NCI-H1436 treated with DMSO at 0.1 percent for 48 hours (cell line): ENCODE measurements around the gene SLC39A11.
A peak's percentile ranks its signal among the peaks of the same experiment; 100 is the strongest.
"Not testable (repeated sequence)": the region's sequence is repeated elsewhere in the genome, so short reads cannot be mapped to it uniquely, and the experiment has no call there.

Experiments used
- DNase-seq: peaks from one replicate; lab custom pipeline; 2025; lab: John Stamatoyannopoulos, UW

Gene SLC39A11

GRCh38 chr17:73071066-73071999 is 21.2 kb downstream of the SLC39A11 start:
- no peak for DNase-seq

DNA sequence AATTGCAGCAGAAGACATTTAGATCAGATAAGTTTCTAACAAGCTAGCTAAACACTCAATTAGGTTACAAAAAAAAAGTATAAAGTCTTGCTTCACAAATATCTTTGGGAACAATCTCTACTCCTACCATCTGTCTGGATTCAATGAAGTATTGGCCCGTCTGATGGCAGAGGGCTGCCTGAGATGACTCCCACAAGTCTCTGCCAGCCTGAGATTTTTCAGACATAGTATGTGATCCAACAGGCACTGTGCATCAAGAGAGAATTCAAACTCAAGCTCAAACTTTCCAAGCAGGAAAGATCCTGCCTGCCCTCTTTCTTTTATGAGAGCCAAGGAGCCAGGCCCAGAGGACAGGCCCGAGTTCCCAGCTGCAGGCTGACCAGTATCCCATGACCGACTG is 22.6 kb downstream of the SLC39A11 start:
- no peak for DNase-seq

- peak; percentile 46 for DNase-seq
These were observed 23.2 kb downstream of the SLC39A11 start for GRCh38 chr17:73069164-73069770.

- no peak for DNase-seq
These were observed 23.9 kb downstream of the SLC39A11 start for GRCh38 chr17:73068322-73069153.

DNA sequence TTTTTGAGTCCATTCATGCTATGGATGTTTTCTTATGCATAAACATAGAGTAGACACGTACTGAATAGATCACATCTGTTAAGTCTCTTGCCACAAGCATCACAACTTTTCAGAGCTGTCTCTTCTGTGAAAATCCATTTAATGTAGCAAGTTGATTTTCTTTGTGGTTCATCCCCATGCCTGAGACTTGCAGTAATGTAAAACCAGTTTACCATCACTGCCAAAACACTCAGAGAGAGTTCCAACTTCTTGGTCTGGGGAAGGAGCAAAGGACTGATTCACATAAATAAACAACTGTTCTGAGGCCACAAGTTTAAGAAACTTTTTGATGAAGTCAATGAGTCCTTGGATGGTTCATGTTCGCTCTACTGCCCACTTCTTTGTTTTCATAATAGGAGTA is 24.8 kb downstream of the SLC39A11 start:
- DNase-seq, result not testable (repeated sequence)

DNA sequence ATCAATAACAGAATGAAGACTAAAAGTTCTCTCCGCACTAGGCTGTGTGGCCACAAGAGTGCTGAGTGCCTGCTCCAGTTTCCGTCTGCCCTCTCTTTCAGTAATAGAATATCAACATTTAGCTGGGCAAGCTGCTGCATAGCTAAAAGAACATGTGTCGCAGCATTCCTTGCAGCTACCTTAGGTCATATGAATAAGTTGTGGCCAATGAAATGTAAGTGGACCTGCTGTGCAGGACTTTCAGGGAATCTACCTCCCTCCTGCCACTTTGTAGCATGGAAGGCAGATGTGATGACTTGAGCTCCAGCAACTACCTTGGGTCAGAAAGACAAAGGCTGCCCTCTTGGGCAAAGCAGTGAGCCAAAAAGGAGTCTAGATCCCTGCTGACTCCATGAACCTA is 25.4 kb downstream of the SLC39A11 start:
- DNase-seq, result no peak

DNA sequence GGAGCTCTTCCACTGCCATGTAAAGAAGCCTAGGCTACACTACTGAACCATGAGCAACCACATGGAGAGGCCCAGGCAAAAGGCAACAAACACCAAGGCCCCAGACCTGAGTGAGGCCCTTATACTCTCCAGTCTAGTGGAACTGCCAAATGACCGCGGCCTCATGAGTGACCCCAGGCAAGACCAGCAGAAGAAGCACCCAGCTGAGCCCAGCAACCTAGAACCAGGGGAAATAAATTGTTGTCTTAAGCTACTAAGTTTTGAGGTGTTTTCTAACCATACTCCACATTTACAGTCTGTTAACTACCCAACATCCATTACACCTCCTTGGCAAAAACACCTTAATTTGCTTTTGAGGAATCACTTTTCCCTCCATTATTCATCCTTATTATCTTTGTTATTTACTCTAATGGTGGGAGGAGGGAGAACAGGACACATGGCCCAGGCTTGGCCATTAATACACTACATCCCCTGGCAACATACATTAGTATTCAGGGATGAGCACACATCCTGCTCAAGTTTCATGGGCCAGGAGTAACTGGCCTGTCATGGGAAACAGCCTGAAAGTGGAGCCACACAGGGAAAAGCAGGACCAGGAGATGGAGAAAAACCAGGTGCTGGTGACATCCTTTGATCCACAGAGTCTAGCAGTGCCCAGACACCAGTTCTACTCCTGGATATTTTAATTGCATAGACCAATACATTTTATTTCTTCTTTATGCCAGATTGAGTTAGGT is 26.2 kb downstream of the SLC39A11 start:
- no peak for DNase-seq

- no peak for DNase-seq
These were observed 27.1 kb downstream of the SLC39A11 start for GRCh38 chr17:73065376-73065775.

DNA sequence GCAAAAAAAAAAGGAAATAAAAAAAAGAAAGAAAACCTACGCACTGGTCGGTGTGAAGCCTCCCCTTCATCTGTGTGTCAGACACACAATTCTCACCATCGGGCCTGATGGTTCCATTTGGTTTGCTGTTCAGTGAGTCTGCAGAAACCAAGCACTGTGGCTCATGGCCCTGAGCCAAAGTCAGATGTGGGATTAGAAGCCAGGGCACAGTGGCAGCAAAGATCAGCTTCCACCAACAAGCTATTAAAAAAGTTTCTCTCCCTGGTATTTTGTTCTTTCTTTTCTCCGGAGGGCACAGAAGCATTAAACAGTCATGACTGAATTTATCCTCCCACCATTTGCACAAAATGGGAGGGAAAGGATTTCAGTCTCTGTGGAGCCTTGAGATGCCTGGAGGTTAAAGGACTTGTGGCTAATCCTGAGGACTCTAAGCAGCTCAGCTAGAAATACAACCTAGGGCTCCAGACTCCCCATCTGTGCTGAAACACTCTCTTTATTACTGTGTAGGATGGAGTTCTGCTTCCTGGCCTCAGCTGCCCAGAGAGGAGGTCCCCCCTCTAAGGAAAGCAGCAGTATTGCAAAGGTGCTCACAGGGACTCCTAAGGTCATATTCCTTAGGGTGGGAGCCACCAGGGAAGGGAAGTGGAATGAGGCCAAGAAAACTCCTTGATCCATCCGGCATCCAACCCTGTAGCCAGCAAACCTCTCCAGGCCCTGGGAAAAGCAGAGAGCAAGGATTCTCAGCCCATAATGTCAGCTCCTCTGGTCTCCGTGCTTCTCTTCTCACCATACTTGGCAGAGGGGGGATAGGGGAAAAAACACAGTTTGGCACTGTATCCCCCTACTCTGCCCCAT is 28.2 kb downstream of the SLC39A11 start:
- no peak for DNase-seq

- no peak for DNase-seq
These were observed 29.8 kb downstream of the SLC39A11 start for GRCh38 chr17:73062726-73063125.

- no peak for DNase-seq
These were observed 31.3 kb downstream of the SLC39A11 start for GRCh38 chr17:73061161-73061560.

DNA sequence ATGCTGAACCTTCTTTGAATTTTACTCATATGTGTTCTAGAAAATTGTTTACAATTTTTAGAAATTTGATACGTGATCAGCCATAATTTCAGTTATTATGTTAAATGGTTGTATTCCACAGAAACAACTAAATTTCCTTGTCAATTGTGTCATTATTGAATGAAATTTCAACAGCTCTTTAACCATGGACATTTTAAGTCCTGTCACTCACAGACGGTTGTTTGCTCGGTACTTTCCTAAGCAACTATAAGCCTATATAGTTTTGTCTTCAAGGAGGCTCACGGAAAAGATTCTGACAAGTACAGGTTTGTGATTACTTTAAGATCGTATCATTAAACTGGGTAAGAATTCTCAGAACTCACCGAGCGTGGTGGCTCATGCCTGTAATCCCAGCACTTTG is 31.8 kb downstream of the SLC39A11 start:
- no peak for DNase-seq

DNA sequence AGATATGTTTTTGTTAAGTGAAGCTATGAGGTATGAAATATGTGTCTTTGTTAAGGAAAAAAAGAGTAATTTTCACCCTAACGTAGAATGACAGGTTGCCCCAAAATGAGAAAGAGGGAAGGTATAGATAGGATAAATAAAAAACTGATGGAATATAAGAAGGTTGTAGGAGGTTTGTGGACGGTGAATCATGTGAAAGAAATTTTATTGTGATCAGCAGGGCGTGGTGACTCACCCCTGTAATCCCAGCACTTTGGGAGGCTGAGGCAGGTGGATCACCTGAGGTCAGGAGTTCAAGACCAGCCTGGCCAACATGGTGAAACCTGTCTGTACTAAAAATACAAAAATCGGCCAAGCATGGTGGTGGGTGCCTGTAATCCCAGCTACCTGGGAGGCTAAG is 32.8 kb downstream of the SLC39A11 start:
- DNase-seq, result not testable (repeated sequence)

DNA sequence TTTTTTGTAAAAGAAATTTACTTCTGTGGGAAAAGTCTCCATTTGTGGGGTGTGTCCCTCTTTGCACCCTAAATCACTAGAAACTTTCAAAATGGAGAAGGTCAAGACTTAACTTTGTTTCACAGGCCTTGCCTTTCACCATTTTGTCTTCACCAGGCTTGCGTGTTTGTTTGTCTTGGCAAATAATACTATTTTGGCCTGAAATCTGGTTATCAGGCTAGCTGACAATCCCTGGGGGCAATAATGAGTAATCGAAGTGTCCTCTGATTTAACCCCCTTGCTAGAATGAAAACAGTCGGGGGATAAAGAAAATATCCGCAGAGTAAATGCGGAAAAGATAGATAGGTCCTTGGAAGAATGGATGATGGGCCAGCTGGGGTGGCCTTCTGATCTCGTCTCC is 34.5 kb downstream of the SLC39A11 start:
- no peak for DNase-seq

- no peak for DNase-seq
These were observed 35.3 kb downstream of the SLC39A11 start for GRCh38 chr17:73057196-73057595.

DNA sequence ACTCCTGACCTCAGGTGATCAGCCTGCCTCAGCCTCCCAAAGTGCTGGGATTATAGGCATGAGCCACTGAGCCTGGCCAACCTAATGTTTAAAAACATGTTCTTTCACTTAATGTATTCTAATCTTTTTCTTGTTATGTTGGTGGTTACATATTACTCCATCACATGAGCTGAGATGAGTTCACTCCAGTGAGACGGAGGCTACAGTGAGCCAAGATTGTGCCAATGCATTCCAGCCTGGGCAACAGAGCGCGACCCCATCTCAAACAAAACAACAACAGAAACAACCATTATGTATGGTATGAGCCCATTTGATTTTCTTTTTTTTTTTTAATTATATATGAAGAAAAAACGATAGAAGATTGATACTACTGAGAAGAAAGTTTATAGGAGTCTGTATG is 39.6 kb downstream of the SLC39A11 start:
- DNase-seq, result no peak

DNA sequence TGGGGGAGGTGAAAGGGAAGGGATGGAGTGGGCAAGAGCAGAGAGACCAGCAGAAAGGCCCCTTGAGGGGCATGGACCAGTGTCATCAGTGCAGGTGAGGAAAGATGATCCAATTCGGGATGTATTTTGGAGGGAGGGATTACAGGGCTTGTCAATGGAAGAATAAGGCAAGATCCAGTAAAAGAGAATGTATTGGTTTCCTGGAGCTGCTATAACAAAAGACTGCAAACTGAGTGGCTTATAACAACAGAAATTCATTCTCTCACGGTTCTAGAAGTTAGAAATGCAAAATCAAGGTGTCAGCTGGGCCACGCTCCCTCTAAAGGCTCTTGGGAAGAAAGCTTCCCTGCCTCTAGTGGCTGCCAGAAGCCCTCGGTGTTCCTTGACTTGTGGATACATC is 41.7 kb downstream of the SLC39A11 start:
- DNase-seq, result no peak

- DNase-seq, result no peak
These were observed 44.3 kb downstream of the SLC39A11 start for GRCh38 chr17:73048170-73048569.

- no peak for DNase-seq
These were observed 46.8 kb downstream of the SLC39A11 start for GRCh38 chr17:73045724-73046123.

DNA sequence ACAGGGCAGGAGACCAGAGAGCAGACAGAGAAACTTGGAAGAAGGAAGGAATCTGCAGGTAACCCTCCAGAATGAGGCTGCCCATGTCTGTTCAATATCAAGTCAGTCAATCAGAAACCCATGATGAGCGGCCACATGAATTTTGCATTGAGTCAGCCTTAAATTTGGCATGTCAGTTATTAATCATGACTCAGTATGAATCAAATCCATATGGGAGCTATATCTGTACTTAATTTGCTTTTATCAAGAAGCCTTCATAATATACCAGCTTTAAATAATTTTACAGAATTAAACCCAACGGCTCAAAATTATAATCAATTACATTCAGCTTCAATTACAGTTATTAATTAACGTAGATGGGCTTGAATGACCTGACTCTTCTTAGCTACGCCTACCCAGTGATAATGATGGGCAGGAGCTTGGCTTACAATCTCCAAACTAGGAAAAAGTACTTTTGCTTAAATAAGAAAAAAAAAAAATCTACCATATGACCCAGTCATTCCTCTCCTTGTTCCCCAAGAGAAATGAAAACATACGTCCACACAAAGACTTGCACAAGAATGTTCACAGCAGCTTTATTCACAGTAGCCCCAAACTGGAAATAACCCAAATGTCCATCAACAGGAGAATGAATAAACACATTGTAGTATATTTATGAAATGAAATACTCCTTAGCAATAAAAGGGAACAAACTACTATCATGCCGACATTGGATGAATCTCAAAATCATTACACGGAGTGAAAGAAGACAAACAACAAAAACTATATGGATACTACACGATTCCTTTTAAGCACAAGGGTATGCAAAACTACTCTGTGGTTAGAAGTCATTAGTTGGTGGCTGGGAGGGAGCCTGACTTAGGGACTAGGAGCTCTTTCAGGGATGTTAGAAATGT is 48.6 kb downstream of the SLC39A11 start:
- no peak for DNase-seq
